HG02588 (cell line): ENCODE data around the gene MAMDC4.
"Not testable (repeated sequence)": the region's sequence is repeated elsewhere in the genome, so short reads cannot be mapped to it uniquely, and the experiment has no call there.

Source experiments
- ATAC-seq: cut with Tn5 transposase; IDR thresholded peaks from one replicate; pipeline ENCODE4 v1.9.1; 2021; ENCODE audit warnings: mild to moderate bottlenecking, moderate library complexity; ENCODE audit not compliant: unreplicated experiment

The MAMDC4 gene

GRCh38 chr9:136851941-136852663 lies at the start of gene MAMDC4:
Gene MAMDC4 (plus strand): TSS chr9:136852346. CDS start chr9:136852417, 71 bp downstream.
- ATAC-seq: no peak

- not testable (repeated sequence) for ATAC-seq
Measured at GRCh38 chr9:136803009-136803550, 49.1 kb upstream of the MAMDC4 start.

GRCh38 chr9:136803551-136804508 lies 48.3 kb upstream of the MAMDC4 start:
- no peak for ATAC-seq

GRCh38 chr9:136804509-136805206 lies 47.5 kb upstream of the MAMDC4 start:
- ATAC-seq: no peak

- no peak for ATAC-seq
Measured at GRCh38 chr9:136805207-136805740, 46.9 kb upstream of the MAMDC4 start.

- ATAC-seq: no peak
Measured at GRCh38 chr9:136806067-136806466, 46.1 kb upstream of the MAMDC4 start.

- ATAC-seq: no peak
Measured at GRCh38 chr9:136806631-136807201, 45.4 kb upstream of the MAMDC4 start.

DNA sequence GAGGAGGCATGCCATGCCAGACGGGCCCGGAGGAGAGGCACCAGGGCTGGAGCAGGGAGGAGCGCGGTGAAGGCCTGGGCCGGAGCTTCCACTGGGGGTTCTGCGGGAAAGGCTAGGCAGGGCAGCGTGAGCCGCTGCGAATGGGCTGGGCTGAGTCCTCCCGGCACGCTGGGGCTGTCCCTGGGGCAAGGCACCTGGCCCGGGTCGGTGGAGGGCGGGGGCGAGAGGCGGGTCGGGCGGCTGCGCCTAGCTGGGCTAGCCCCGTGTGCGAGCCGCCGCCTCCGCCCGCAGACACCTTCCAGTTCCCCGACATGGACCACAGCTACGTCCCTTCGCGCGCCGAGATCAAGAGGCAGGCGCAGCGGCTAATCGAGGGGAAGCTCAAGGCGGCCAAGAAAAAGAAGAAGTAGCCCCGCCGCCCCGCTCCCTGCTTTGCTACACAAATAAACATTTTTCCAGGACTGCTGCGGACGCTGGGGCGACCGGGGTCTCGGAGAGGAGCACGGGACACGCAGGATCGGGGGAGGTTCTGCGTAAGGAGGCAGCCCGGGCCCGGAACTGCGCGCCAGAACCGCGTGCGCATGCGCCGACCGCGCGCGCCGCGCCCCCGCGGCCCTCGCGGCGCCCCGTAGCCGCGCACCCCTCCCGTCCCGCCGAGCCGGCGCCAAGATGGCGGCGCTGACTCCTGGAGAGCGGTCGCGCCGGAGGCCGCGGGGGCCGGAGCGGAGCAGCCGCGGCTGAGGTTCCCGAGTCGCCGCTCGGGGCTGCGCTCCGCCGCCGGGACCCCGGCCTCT lies 44.7 kb upstream of the MAMDC4 start, which contains the start of gene RABL6:
TSS of gene RABL6 (plus strand) at position 668 of the 794 bp plus-strand sequence. CDS start 249 bp downstream, outside the sequence.
- ATAC-seq: peak; percentile 71

- peak; percentile 33 for ATAC-seq
Measured at GRCh38 chr9:136808075-136808805, 43.9 kb upstream of the MAMDC4 start.

GRCh38 chr9:136808806-136809158 lies 43.4 kb upstream of the MAMDC4 start:
- no peak for ATAC-seq

GRCh38 chr9:136814725-136815421 lies 37.3 kb upstream of the MAMDC4 start:
- ATAC-seq: no peak

- no peak for ATAC-seq
Measured at GRCh38 chr9:136815422-136815782, 36.7 kb upstream of the MAMDC4 start.

- ATAC-seq: no peak
Measured at GRCh38 chr9:136820971-136821825, 30.9 kb upstream of the MAMDC4 start.

GRCh38 chr9:136821826-136822544 lies 30.2 kb upstream of the MAMDC4 start:
- ATAC-seq: no peak

- ATAC-seq: no peak
Measured at GRCh38 chr9:136823136-136824046, 28.8 kb upstream of the MAMDC4 start.
